ENCODE results near the gene KPNA1.

The KPNA1 gene

DNA sequence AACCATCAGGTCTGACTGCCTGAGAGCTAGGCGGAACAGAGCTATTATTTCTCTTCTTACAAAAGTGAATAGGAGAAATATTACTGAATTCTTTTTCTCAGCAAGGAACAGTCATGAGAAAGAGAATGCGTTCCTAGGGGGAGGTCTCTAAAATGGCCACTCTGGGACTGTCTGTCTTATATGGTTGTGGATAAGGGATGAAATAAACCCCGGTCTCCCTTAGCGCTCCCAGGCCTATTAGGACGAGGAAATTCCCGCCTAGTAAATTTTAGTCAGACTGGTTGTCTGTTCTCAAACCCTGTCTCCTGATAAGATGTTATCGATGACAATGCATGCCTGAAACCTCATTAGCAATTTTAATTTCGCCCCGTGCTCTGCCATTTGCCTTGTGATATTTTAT is 78.8 kb downstream of the KPNA1 start:
- no peak overlapping the region for H3K9ac ChIP-seq
- no peaks in the 10 kb centered on the region for H4K20me1 ChIP-seq
- no peak overlapping the region for H3K4me2 ChIP-seq
- H3K36me3 ChIP-seq = peaks cover 99% of the 10 kb centered on the region
- H3K9me3 ChIP-seq = peaks cover 29% of the 10 kb centered on the region
- no peaks in the 10 kb centered on the region for H3K4me1 ChIP-seq
- no peaks in the 10 kb centered on the region for H3K27me3 ChIP-seq
- H3K4me3 ChIP-seq = no peak overlapping the region
- TF ChIP-seq Cebpa-rat (IDR thresholded peaks at IDR 0.05) = no peak
- no peak overlapping the region for H3K27ac ChIP-seq

DNA sequence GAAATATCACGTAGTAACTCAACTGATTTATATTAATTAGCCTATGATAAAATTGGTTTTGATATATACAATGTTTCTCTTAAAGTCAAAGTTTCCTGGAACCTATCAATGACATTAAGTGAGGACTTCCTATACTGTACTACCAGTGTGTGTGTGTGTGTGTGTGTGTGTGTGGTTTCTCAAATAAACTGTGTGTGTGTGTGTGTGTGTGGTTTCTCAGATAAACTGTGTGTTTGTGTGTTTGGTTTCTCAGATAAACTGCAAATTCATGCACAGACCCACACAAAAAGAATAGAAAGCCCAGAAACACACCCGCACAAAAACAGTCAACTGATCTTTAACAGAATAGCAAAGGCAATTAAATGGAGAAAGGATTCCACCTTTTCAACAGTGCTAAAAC is 84.4 kb downstream of the KPNA1 start:
- H3K27me3 ChIP-seq = no peaks in the 10 kb centered on the region
- H3K9ac ChIP-seq = no peak overlapping the region
- no peaks in the 10 kb centered on the region for H3K9me3 ChIP-seq
- H3K36me3 ChIP-seq = peaks cover 86% of the 10 kb centered on the region
- no peak overlapping the region for H3K27ac ChIP-seq
- no peak overlapping the region for H3K4me3 ChIP-seq
- TF ChIP-seq Cebpa-rat (IDR thresholded peaks at IDR 0.05) = no peak
- no peaks in the 10 kb centered on the region for H4K20me1 ChIP-seq
- no peaks in the 10 kb centered on the region for H3K4me1 ChIP-seq
- no peak overlapping the region for H3K4me2 ChIP-seq

DNA sequence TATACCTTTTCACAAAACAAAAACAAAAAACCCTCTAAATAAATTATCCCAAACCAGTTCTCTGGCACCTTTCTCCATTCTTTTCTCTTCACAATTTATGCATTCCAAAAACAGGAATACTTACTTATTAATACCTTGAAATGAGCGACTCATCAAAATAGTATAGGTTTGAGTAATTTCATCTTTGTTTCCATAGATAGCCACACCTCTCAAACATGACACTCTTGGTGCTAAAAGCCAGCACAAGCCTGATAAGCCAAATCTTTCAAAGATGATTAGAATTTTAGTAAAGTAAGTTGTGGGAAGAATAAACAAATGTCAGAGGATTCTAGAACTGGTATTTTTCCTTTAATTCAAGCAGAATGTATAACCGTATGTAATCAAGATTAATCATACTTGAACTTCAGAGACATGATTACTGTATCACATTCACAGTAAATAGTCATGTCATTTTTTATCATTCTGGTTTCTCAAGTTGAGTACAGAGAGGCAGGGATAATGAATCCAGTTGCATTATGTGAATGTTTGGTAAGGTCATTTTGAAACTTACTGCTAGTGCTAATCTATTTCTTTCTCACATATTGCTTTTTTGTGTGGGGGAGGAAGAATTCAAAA is 86.8 kb downstream of the KPNA1 start:
- peaks cover 77% of the 10 kb centered on the region for H3K36me3 ChIP-seq

DNA sequence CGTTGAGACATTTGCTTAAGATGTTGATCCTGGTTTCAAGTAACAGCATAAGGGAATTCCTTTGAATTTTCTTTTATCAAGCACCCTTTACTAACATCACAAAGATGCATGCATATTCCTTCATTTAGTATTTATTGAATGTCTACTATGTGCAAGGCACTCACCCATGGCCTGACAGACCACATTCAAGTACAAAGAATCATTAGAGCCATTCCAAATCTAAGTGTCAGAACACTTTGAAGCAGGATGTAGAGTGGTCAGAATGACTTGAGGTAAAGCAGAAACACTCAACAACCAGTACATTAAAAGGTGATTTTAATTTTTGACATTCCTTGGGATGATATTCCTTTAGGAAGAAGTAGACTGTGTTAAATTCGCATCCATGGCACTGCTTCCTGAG is 92.9 kb downstream of the KPNA1 start:
- Histone ChIP-seq H3K27ac (no peak overlapping the region), H3K4me1 (peaks cover 6% of the 10 kb centered on the region), H3K27me3 (no peaks in the 10 kb centered on the region), H3K9me3 (no peaks in the 10 kb centered on the region), H3K4me3 (no peak overlapping the region), H3K36me3 (peaks cover 49% of the 10 kb centered on the region), H3K9ac (no peak overlapping the region), H4K20me1 (no peaks in the 10 kb centered on the region), H3K4me2 (no peak overlapping the region)
- no peak for TF ChIP-seq Cebpa-rat (IDR thresholded peaks at IDR 0.05)

More for the DNA sequence above, 86.8 kb downstream of the KPNA1 start:
- Histone ChIP-seq H4K20me1 (no peaks in the 10 kb centered on the region), H3K4me1 (no peaks in the 10 kb centered on the region), H3K9ac (no peak overlapping the region), H3K4me3 (no peak overlapping the region), H3K27me3 (no peaks in the 10 kb centered on the region), H3K9me3 (no peaks in the 10 kb centered on the region), H3K4me2 (no peak overlapping the region), H3K27ac (no peak overlapping the region)
- TF ChIP-seq Cebpa-rat (IDR thresholded peaks at IDR 0.05) = no peak

DNA sequence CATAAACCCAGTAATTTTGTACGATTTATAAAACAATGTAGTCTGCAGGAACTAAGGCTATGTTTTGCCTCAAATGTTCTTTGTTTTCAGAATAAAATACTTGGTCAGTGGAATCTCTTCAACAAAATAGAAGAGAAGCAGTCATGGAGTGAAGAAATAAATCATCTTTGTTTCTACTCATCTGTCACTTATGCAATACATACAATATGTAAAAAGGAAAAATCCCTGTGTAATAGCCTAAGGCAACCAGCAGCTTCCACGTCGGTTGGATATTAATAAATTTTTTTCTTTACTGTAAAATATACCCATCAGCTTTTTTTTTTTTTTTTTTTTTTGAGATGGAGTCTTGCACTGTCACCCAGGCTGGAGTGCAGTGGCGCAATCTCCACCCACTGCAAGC is 93.6 kb downstream of the KPNA1 start:
- H3K27me3 ChIP-seq = no peaks in the 10 kb centered on the region
- H4K20me1 ChIP-seq = no peaks in the 10 kb centered on the region
- H3K9me3 ChIP-seq = no peaks in the 10 kb centered on the region
- H3K36me3 ChIP-seq = peaks cover 42% of the 10 kb centered on the region
- TF ChIP-seq Cebpa-rat (IDR thresholded peaks at IDR 0.05) = no peak
- H3K4me2 ChIP-seq = no peak overlapping the region
- H3K4me3 ChIP-seq = no peak overlapping the region
- H3K9ac ChIP-seq = no peak overlapping the region
- no peak overlapping the region for H3K27ac ChIP-seq
- H3K4me1 ChIP-seq = peaks cover 8% of the 10 kb centered on the region

DNA sequence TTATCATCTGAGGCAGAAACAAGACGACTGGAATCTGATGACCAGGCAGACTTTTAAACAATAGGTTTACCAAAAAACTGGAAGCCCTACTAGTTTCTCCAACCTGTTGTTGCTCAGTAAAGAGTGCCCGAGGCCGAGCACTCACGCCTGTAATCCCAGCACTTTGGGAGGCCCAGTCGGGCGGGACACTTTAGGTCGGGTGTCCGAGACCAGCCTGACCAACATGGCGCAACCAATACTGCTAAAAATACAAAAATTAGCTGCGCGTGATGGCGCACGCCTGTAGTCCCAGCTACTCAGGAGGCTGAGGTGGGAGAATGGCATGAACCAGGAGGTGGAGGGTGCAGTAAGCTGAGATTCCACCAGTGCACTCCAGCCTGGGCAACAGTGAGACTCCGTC is 97.8 kb downstream of the KPNA1 start:
- Histone ChIP-seq H3K27ac (peak overlapping the region; percentile 90), H3K4me1 (peaks cover 35% of the 10 kb centered on the region), H4K20me1 (no peaks in the 10 kb centered on the region), H3K9me3 (no peaks in the 10 kb centered on the region), H3K4me3 (peak overlapping the region; percentile 87), H3K9ac (peak overlapping the region; percentile 86), H3K36me3 (peaks cover 23% of the 10 kb centered on the region), H3K27me3 (no peaks in the 10 kb centered on the region), H3K4me2 (peak overlapping the region; percentile 74)
- no peak for TF ChIP-seq Cebpa-rat (IDR thresholded peaks at IDR 0.05)

DNA sequence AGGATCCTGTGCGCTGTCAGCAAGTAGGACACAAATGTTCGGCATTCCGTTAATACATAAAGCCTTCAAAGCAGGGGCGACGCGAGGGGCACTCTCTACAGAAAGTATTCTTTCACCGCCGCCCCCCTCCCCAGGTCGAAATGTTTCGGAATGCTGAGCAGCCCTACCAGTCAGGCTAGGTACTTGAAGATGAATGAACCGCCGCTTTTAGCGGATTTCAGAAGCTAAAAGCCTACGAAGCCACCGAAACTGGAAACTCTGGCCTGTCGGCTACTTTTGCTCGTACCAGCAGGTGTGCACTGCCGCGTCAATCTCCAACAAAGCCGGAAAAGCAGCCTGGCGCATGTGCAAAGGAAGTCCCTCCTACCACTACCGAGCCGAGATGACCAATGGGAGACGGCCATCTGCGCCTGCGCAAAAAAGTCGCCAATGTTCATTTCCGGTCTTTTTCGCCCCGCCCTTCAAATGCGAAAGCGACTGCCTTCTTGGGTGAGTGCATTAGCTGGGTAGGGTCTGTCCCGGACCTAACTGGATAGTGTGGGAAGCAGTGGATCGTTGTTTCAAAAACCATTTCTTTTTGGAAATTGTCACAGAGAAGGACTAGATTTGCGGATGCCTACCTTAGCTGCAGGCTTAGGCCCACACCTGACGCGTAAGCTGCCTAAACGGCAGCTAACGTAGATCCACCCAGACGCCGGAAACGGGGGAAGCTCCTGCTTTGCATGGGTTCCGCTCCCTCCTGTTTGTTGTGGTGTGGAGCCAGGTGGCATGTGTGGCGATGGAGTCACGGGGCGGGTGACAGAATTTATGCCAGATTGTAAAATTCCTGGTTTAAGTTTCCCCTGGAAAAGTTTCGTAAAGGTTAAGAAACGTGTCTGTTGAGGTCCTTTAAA is 98.7 kb downstream of the KPNA1 start, which contains the start of gene WDR5B:
WDR5B (minus strand) TSS at position 301 of the 893 bp plus-strand sequence. CDS start 534 bp downstream, outside the sequence.
- no peak for TF ChIP-seq Cebpa-rat (IDR thresholded peaks at IDR 0.05)
- peaks cover 21% of the 10 kb centered on the region for H3K36me3 ChIP-seq
- H4K20me1 ChIP-seq = no peaks in the 10 kb centered on the region
- peak within 1 kb of the TSS; percentile 95 for H3K4me2 ChIP-seq
- H3K27ac ChIP-seq = peak within 1 kb of the TSS; percentile 90
- H3K4me3 ChIP-seq = peak within 1 kb of the TSS; percentile 87
- peak within 1 kb of the TSS; percentile 86 for H3K9ac ChIP-seq
- H3K27me3 ChIP-seq = no peaks in the 10 kb centered on the region
- no peaks in the 10 kb centered on the region for H3K9me3 ChIP-seq
- H3K4me1 ChIP-seq = peaks cover 35% of the 10 kb centered on the region

DNA sequence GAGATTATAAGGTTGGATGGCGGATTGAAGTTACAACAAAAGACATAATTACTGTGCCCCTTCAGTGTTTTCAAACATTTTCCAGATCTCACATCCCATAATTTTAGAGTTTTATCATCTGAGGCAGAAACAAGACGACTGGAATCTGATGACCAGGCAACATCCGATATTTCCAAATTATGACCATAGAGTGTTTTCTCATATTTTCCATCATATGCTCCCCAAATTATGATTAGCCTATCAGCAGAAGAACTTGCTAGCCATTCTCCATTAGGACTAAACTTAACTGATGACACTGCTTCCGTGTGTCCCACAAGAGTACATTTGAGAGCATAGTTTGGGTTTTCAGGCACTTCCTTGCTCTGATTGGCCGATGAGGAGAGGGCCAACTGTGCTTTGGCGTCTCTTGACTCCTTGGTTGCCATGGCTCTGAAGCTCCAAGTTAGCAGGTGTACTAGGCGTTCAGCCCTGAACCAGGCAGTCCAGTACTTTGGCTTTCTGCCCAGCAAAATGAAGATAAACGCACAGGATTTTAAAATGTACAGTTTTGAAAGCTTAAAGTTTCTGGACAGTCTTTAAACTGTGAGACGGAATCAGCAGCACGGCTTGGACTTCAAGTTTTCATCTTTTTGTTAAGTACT is 99.5 kb downstream of the KPNA1 start:
- Histone ChIP-seq H3K27ac (peak overlapping the region; percentile 90), H3K4me2 (peak overlapping the region; percentile 95), H3K36me3 (peaks cover 29% of the 10 kb centered on the region), H3K9ac (peak overlapping the region; percentile 86), H4K20me1 (no peaks in the 10 kb centered on the region), H3K27me3 (no peaks in the 10 kb centered on the region), H3K9me3 (no peaks in the 10 kb centered on the region), H3K4me1 (peaks cover 35% of the 10 kb centered on the region), H3K4me3 (peak overlapping the region; percentile 87)
- TF ChIP-seq Cebpa-rat (IDR thresholded peaks at IDR 0.05) = no peak

DNA sequence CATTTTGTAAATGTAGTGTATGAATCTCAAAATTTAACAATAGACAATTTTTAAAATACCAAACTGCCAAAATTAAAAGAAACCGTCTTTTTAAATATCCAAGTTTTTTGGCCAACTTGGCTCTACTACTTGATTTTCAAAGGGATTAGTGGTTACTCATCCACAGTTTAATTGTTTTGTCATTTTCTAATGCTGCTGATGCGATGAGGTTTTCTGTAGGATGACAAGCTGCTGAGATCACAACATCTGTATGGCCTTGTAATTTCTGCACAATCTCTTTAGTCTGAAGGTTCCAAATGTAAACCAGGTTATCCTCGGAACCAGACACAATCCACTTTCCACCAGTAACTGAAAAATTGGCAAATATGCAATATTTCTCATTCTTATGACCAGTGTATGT is 100.3 kb downstream of the KPNA1 start:
- no peaks in the 10 kb centered on the region for H4K20me1 ChIP-seq
- H3K9me3 ChIP-seq = no peaks in the 10 kb centered on the region
- TF ChIP-seq Cebpa-rat (IDR thresholded peaks at IDR 0.05) = no peak
- peak overlapping the region; percentile 95 for H3K4me2 ChIP-seq
- no peak overlapping the region for H3K9ac ChIP-seq
- H3K36me3 ChIP-seq = peaks cover 37% of the 10 kb centered on the region
- no peak overlapping the region for H3K4me3 ChIP-seq
- no peaks in the 10 kb centered on the region for H3K27me3 ChIP-seq
- no peak overlapping the region for H3K27ac ChIP-seq
- H3K4me1 ChIP-seq = peaks cover 35% of the 10 kb centered on the region

DNA sequence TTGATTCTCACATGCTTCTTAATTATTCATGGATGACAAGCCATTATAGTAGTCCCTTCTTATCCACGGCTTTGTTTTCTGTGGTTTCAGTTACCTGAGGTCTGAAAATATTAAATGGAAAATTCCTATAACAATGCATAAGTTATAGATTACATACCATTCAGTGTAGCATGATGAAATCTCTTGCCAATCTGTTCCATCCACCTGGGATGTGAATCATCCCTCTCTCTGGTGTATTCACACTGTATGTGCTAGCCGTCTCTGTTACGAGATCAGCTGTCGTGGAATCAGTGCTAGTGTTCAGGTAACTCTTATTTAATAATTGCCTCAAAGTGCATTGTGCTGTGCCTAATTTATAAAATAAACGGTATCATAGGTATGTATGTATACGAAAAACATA is 104.1 kb downstream of the KPNA1 start:
- H3K4me3 ChIP-seq = no peak overlapping the region
- peaks cover 74% of the 10 kb centered on the region for H3K36me3 ChIP-seq
- no peak for TF ChIP-seq Cebpa-rat (IDR thresholded peaks at IDR 0.05)

More for the DNA sequence above, 104.1 kb downstream of the KPNA1 start:
- H3K9ac ChIP-seq = no peak overlapping the region
- no peaks in the 10 kb centered on the region for H3K9me3 ChIP-seq
- no peaks in the 10 kb centered on the region for H3K27me3 ChIP-seq
- H3K4me2 ChIP-seq = no peak overlapping the region
- H4K20me1 ChIP-seq = no peaks in the 10 kb centered on the region
- H3K4me1 ChIP-seq = peaks cover 27% of the 10 kb centered on the region
- no peak overlapping the region for H3K27ac ChIP-seq

All from BLaER1 (cell line).